ENCODE measurements around the gene IFI35. TPM values are rescaled to one million over a fixed set of nuclear protein-coding genes. Genes with fewer than 3 reads are reported as not detected.

IFI35 gene
- total RNA-seq (2021; ENCODE audit: unreplicated experiment) (42.6 TPM), Bru-seq, nascent RNA (percentile 54 among the genes with signal in this experiment), BruChase-seq, experiment 1, labeled RNA remaining after a 2-hour chase (percentile 54 among the genes with signal in this experiment), BruChase-seq, experiment 2, labeled RNA remaining after a 6-hour chase (percentile 62 among the genes with signal in this experiment)
- 41.4 TPM for polyA plus RNA-seq (2012; ENCODE audit: insufficient read length)
- long read RNA-seq, transcript IFI35-204 (7 exons, 1,232 nt) = major isoform, 25 of 64 reads
- long read RNA-seq, transcript IFI35-203 (7 exons, 1,241 nt) = minor isoform, 12 of 64 reads
- long read RNA-seq, partial matches to known transcripts = 17 of 64 reads
- long read RNA-seq, other reads (novel, unspliced or antisense) = 8 of 64 reads

DNA sequence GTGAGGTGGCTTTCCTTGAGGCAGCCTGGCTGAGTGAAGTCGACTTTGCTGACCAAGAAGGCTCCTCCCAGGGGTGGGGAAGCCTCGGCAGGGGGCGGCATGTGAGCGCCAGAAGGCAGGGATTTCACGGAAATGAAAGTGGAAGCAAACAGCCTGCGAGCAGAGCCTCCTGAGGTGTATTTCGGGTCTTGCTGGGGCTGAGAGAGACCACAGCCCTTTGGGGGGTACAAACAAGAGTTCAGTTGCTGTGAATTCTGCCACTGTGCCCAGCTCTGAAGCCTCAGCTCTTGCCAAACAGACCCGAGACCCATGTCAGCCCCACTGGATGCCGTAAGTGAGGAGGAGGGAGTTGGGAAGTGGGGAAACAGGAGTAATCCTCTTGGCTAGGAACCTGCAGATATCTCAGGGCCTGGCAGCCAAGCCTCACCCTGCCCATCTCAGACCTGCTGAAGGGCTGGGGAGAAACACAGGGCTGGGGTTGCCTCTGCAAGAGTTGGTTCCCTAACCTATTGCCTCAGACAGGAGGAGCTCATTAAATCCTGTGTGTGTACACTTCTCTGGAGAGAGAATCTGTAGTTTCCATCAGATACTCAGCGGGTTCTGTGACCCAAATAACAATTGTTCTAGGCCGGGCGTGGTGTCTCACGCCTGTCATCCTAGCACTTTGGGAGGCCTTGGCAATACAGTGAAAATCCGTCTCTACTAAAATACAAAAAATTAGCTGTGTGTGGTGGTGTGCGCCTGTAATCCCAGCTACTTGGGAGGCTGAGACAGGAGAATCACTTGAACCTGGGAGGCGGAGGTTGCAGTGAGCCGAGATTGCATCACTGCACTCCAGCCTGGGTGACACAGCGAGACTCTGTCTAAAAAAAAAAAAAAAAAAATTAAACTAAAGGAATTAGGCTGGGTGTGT is at the start of gene IFI35:
TSS of gene IFI35 (plus strand) at position 146 of the 913 bp plus-strand sequence. CDS start at position 310, 164 bp downstream.
- no peaks in the 10 kb centered on the region for H3K36me3 ChIP-seq (ENCODE audit: control insufficient read depth, insufficient read depth, low read length)
- H3K27me3 ChIP-seq (ENCODE audit: control insufficient read depth, insufficient read depth, low read length) = no peaks in the 10 kb centered on the region
- intact Hi-C loops (cut with micrococcal nuclease; ENCODE audit: unreplicated experiment) (no loop called here), in situ Hi-C loops (cut with HindIII; ENCODE audit: low pct_unique_long_range_greater_than_20kb, low sequenced_read_pairs) (no loop called here)
- POLR2A ChIA-PET = interaction anchor here (1.0 kb wide), 1 partner anchor 9 kb away, joined by 3 read pairs; no protein-coding TSS in a partner anchor
- H3K4me1 ChIP-seq (ENCODE audit: control insufficient read depth, insufficient read depth, low read length) = peaks cover 5% of the 10 kb centered on the region; the same call in 1 of the 2 replicates
- peak within 1 kb of the TSS; percentile 64 to 92 for H3K4me3 ChIP-seq (ENCODE audit: low read depth in 2 of 2, low read length in 2 of 2)
- DNase-seq (ENCODE audit: low read depth, low spot score) (no peak), ATAC-seq (peak; percentile 85)
- no TSS peak for BruUV-seq (replicated peaks)
- CTCF ChIA-PET = no interaction called here
- peak within 1 kb of the TSS; percentile 92 for H3K27ac ChIP-seq (ENCODE audit: low read length)
- no peaks in the 10 kb centered on the region for H3K9me3 ChIP-seq (ENCODE audit: control insufficient read depth, insufficient read depth, low read depth, low read length)
- TF ChIP-seq, protein P1, sequence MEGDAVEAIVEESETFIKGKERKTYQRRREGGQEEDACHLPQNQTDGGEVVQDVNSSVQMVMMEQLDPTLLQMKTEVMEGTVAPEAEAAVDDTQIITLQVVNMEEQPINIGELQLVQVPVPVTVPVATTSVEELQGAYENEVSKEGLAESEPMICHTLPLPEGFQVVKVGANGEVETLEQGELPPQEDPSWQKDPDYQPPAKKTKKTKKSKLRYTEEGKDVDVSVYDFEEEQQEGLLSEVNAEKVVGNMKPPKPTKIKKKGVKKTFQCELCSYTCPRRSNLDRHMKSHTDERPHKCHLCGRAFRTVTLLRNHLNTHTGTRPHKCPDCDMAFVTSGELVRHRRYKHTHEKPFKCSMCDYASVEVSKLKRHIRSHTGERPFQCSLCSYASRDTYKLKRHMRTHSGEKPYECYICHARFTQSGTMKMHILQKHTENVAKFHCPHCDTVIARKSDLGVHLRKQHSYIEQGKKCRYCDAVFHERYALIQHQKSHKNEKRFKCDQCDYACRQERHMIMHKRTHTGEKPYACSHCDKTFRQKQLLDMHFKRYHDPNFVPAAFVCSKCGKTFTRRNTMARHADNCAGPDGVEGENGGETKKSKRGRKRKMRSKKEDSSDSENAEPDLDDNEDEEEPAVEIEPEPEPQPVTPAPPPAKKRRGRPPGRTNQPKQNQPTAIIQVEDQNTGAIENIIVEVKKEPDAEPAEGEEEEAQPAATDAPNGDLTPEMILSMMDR (IDR thresholded peaks at IDR 0.05) = no peak
- TF ChIP-seq POLR2AphosphoS5 (IDR thresholded peaks at IDR 0.05; ENCODE audit: low read depth, low read length) = peak; percentile 57
- TF ChIP-seq, protein P2, sequence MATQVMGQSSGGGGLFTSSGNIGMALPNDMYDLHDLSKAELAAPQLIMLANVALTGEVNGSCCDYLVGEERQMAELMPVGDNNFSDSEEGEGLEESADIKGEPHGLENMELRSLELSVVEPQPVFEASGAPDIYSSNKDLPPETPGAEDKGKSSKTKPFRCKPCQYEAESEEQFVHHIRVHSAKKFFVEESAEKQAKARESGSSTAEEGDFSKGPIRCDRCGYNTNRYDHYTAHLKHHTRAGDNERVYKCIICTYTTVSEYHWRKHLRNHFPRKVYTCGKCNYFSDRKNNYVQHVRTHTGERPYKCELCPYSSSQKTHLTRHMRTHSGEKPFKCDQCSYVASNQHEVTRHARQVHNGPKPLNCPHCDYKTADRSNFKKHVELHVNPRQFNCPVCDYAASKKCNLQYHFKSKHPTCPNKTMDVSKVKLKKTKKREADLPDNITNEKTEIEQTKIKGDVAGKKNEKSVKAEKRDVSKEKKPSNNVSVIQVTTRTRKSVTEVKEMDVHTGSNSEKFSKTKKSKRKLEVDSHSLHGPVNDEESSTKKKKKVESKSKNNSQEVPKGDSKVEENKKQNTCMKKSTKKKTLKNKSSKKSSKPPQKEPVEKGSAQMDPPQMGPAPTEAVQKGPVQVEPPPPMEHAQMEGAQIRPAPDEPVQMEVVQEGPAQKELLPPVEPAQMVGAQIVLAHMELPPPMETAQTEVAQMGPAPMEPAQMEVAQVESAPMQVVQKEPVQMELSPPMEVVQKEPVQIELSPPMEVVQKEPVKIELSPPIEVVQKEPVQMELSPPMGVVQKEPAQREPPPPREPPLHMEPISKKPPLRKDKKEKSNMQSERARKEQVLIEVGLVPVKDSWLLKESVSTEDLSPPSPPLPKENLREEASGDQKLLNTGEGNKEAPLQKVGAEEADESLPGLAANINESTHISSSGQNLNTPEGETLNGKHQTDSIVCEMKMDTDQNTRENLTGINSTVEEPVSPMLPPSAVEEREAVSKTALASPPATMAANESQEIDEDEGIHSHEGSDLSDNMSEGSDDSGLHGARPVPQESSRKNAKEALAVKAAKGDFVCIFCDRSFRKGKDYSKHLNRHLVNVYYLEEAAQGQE (IDR thresholded peaks at IDR 0.05; ENCODE audit: insufficient read depth in 1 of 2, low read depth in 2 of 2, low read length in 1 of 2) = no peak
- TF ChIP-seq SIN3A (IDR thresholded peaks at IDR 0.05; ENCODE audit: borderline replicate concordance, insufficient read depth, low read depth, low read length) = no peak
- peak; percentile 24; the same call in 1 of the 2 replicates for TF ChIP-seq TCF7L2 (IDR thresholded peaks at IDR 0.05; ENCODE audit: low read depth, low read length)

- Histone ChIP-seq H3K27ac (ENCODE audit: low read length) (peak within 1 kb of the TSS; percentile 89), H3K4me3 (ENCODE audit: low read depth in 2 of 2, low read length in 2 of 2) (peak within 1 kb of the TSS; percentile 84 to 95), H3K36me3 (ENCODE audit: control insufficient read depth, insufficient read depth, low read length) (peaks cover 5% of the 10 kb centered on the region), H3K9me3 (ENCODE audit: control insufficient read depth, insufficient read depth, low read depth, low read length) (no peaks in the 10 kb centered on the region), H3K27me3 (ENCODE audit: control insufficient read depth, insufficient read depth, low read length) (no peaks in the 10 kb centered on the region), H3K4me1 (ENCODE audit: control insufficient read depth, insufficient read depth, low read length) (no peaks in the 10 kb centered on the region; the same call in 1 of the 2 replicates)
- in situ Hi-C loops (cut with HindIII; ENCODE audit: low pct_unique_long_range_greater_than_20kb, low sequenced_read_pairs) = no loop called here
- ATAC-seq = peak; percentile 97
- BruUV-seq (replicated peaks) = no TSS peak
- peak; percentile 72 for DNase-seq (ENCODE audit: low read depth, low spot score)
- intact Hi-C loops (cut with micrococcal nuclease; ENCODE audit: unreplicated experiment) = no loop called here
- CTCF ChIA-PET = no interaction called here
- POLR2A ChIA-PET = interaction anchor here (0.5 to 0.7 kb wide), 3 partner anchors 72 to 85 kb away, joined by 3 to 7 read pairs (median 3); no protein-coding TSS in a partner anchor
- TF ChIP-seq, protein P1 (IDR thresholded peaks at IDR 0.05) = no peak
- no peak for TF ChIP-seq SIN3A (IDR thresholded peaks at IDR 0.05; ENCODE audit: borderline replicate concordance, insufficient read depth, low read depth, low read length)
- TF ChIP-seq POLR2AphosphoS5 (IDR thresholded peaks at IDR 0.05; ENCODE audit: low read depth, low read length) = peak; percentile 78
These were observed 42.2 kb upstream of the IFI35 start, which contains the start of gene AARSD1 for GRCh38 chr17:42964161-42964932. TSS of gene AARSD1 (minus strand) at chr17:42964454. CDS start at chr17:42964440, 14 bp downstream.

All from Panc1 (cell line).